Islet of Langerhans (tissue), 1 donor: ENCODE data around the gene GP1BA.
A peak's percentile ranks its signal among the peaks of the same experiment; 100 is the strongest.
"Not testable (repeated sequence)": the region's sequence is repeated elsewhere in the genome, so short reads cannot be mapped to it uniquely, and the experiment has no call there.

Experiments used
- FAIRE-seq: peaks from one replicate; lab custom pipeline; 2011; peaks lifted over from hg19 to GRCh38; lab: Jason Lieb, UNC

GP1BA gene

GRCh38 chr17:4901648-4902344 is 30.3 kb upstream of the GP1BA start:
- no peak for FAIRE-seq

DNA sequence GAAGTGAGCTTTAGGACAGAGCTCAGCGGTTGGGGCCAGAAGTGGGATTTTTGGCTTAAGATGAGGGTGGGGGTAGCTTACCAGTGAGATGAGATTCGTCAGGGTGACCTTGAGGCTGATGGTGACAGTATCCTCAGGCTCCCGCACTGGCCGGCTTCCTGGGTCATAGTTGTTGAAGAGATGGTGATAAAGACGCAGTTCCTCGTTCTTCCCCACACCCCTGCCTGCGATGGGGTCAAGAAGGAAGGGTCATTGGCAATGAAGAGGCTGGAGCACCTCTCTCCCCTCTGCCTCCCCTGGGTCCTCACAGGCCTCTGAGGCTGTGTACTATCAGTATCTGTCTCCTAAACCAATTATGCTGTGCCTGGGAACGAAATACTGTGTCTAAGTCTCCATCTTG is 29.5 kb upstream of the GP1BA start:
- no peak for FAIRE-seq

- FAIRE-seq: no peak
Measured at GRCh38 chr17:4903051-4903818, 28.8 kb upstream of the GP1BA start, which contains the start of gene CHRNE. TSS of gene CHRNE (minus strand) at chr17:4903098. CDS start at chr17:4903063, 35 bp downstream.

- not testable (repeated sequence) for FAIRE-seq
Measured at GRCh38 chr17:4906642-4907041, 25.4 kb upstream of the GP1BA start.

- FAIRE-seq: no peak
Measured at GRCh38 chr17:4908301-4908700, 23.8 kb upstream of the GP1BA start.

GRCh38 chr17:4908711-4909496 is 23.2 kb upstream of the GP1BA start:
- FAIRE-seq: peak; percentile 30

DNA sequence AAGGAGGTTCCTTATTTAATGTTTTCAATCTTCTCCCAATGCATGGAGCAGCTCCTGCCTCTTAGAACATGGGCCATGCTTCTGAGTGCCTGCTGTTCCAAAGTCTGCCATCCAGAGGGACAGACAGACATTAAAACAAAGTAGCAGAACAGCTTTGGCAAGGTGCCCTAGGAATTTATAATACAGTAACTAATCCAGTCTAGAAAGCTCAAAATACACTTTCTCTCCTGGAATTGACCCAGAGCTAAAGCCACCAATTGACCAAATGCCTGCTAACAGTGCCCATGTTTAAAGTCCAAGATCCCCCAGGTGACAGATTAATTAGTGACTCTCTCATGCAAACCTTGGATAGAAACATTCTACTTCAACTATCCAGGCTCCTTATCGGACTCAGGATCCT is 18.1 kb upstream of the GP1BA start:
- no peak for FAIRE-seq

GRCh38 chr17:4914551-4914950 is 17.5 kb upstream of the GP1BA start:
- FAIRE-seq: not testable (repeated sequence)

DNA sequence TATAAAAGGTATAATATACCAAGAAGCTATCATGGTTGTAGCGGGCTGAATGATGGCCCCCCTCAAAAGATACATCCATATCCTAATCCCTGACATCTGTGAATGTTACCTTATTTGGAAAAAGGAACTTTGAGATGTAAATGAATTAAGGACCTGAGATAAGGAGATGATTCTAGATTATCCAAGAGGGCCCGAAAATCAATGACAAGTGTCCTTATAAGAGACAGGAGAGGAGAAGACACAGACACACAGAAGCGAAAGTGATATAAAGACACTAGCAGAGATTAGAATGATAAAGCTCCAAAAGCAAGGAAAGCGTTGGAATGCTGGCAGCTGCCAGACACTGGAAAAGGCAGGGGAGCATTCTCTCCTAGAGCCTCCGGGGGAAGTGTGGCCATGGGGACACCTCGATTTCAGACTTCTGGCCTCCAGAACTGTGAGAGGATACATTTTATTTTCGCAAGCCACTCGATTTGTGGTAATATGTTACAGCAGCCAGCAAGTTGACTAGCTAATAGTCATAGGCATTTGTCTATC is 12.5 kb upstream of the GP1BA start:
- no peak for FAIRE-seq

- no peak for FAIRE-seq
Measured at GRCh38 chr17:4920351-4921048, 11.6 kb upstream of the GP1BA start.

DNA sequence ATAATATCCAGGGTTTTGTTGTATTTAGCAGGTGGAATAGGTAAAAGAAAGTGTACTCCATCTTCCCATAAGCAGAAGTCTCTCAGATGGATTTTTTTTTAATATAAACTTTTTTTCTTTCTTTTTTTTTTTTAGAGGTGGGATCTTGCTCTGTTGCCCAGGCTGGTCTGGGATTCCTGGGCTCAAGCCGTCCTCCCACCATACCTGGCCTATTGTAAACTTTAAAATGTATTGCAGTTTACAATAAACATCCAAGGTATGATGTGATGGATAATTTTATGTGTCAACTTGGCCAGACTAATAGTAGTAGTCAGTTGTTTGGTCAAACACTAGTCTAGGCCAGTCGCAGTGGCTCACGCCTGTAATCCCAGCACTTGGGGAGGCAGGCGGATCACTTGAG is 10.8 kb upstream of the GP1BA start:
- no peak for FAIRE-seq

GRCh38 chr17:4926577-4927335 is 5.3 kb upstream of the GP1BA start:
- FAIRE-seq: not testable (repeated sequence)

DNA sequence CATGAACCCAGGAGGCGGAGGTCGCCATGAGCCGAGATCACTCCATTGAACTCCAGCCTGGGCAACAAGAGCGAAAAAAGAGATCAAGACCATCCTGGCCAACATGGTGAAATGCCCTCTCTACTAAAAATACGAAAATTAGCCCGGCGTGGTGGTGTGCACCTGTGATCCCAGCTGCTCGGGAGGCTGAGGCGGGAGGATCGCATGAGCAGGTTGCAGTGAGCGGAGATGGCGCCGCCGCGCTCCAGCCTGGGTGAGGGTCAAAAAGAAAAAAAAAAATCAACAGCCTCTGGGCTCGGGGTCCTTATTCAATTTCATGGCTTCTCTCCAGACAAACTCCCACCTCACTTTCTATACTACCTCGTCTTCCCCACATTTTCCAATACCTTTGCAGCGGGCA is 3.2 kb upstream of the GP1BA start:
- FAIRE-seq: no peak

GRCh38 chr17:4932756-4933155 is 679 bp downstream of the GP1BA start:
- no peak for FAIRE-seq

DNA sequence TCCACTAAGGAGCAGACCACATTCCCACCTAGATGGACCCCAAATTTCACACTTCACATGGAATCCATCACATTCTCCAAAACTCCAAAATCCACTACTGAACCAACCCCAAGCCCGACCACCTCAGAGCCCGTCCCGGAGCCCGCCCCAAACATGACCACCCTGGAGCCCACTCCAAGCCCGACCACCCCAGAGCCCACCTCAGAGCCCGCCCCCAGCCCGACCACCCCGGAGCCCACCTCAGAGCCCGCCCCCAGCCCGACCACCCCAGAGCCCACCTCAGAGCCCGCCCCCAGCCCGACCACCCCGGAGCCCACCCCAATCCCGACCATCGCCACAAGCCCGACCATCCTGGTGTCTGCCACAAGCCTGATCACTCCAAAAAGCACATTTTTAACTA is 1.6 kb downstream of the GP1BA start:
- no peak for FAIRE-seq

GRCh38 chr17:4934173-4934979 is 2.3 kb downstream of the GP1BA start:
- no peak for FAIRE-seq

DNA sequence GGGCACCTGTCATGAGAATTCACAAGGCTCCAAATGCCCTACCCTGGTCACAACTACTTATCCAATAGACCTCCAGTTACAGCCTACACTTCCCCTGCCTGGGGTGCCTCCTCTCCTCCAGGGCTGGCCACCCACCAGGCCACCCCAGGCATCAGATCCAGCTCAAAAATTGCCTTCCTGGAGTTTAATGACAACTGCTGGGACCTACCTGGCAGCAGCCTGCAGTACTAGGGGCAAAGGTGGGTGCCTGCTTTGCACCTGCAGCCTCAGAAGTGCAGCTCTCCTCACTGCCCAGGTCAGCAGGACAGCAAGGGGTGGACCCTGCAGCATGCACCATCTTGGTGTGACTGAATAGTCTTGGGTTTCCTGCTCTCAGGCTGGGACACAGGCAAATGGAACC is 3.6 kb downstream of the GP1BA start:
- no peak for FAIRE-seq

- no peak for FAIRE-seq
Measured at GRCh38 chr17:4936436-4936835, 4.4 kb downstream of the GP1BA start.

DNA sequence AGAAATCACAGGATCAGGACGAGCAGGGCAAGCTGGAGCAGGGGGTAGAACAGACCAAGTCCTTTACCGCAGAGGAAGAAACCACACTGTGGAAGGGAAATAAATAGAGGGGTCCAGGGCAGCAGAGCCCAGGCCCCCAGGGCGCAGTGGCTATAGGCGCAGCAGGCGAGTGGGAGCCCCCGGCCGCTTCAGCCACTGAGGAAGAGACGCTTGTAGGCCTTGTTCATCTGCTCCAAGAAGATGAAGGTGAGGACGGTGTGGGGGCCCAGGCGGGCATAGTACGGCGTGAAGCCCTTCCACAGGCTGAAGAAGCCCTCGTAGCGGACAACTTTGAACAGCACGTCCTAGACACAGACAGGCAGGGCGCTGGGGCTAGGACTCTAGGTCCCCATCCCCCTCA is 5.5 kb downstream of the GP1BA start:
- FAIRE-seq: no peak

DNA sequence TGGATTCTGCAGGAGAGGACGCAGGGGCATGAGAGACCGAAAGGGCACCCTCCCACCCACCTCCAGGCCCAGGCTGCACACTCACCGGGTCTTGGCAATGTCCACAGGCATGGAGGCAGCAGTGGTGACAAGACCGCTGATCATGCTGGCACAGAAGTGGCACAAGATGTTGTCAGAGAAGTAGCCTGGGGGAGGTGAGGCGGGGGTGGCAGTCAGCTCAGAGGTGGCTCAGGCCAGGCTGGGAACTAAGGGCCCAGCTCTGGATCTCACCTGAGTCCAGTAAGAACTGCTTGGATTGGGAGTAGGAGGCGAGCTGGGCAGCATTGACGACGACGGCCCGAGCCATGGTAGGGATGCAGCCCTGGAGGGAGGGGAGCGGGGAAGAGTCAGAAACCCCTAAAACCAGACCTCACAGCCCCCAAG is 6.0 kb downstream of the GP1BA start:
- FAIRE-seq: no peak
